PC-3 (cell line): Measurements from ENCODE around the gene GAGE12E.
"Not testable (repeated sequence)": the region's sequence is repeated elsewhere in the genome, so short reads cannot be mapped to it uniquely, and the experiment has no call there.

Experiments
- EZH2phosphoT487 ChIP-seq: fragments of 300-600 bp; sonication (generic); IDR thresholded peaks from 2 replicates; pipeline ENCODE4 v1.6.1; 2018; ENCODE audit warnings: mild to moderate bottlenecking, antibody characterized with exemption, low read length, borderline replicate concordance
- TF ChIP-seq, protein P1 (sequence below): fragments of 300-600 bp; sonication (generic); conservative IDR thresholded peaks from 2 replicates; pipeline ENCODE4 v1.5.1; 2017; ENCODE audit warnings: antibody characterized with exemption, low read depth, mild to moderate bottlenecking, low read length

GRCh38 chrX:49569152-49569551, 18.1 kb downstream of the GAGE12E start:
- TF ChIP-seq, protein P1, sequence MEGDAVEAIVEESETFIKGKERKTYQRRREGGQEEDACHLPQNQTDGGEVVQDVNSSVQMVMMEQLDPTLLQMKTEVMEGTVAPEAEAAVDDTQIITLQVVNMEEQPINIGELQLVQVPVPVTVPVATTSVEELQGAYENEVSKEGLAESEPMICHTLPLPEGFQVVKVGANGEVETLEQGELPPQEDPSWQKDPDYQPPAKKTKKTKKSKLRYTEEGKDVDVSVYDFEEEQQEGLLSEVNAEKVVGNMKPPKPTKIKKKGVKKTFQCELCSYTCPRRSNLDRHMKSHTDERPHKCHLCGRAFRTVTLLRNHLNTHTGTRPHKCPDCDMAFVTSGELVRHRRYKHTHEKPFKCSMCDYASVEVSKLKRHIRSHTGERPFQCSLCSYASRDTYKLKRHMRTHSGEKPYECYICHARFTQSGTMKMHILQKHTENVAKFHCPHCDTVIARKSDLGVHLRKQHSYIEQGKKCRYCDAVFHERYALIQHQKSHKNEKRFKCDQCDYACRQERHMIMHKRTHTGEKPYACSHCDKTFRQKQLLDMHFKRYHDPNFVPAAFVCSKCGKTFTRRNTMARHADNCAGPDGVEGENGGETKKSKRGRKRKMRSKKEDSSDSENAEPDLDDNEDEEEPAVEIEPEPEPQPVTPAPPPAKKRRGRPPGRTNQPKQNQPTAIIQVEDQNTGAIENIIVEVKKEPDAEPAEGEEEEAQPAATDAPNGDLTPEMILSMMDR = not testable (repeated sequence)
- TF ChIP-seq EZH2phosphoT487 = not testable (repeated sequence)
